Progenitor cell of endocrine pancreas (in vitro differentiated cells): ENCODE measurements around the gene LATS2. TPM values are rescaled to one million over a fixed set of nuclear protein-coding genes. Genes with fewer than 3 reads are reported as not detected.

ENCODE experiments used
- DNase-seq: peaks from one replicate; pipeline ENCODE4 v3.0.0; 2021; ENCODE audit warnings: low spot score; ENCODE audit not compliant: unreplicated experiment
- H3K27ac Mint-ChIP-seq: 2 replicates; pipeline ENCODE4 v1.8.0; 2021; ENCODE audit warnings: mild to moderate bottlenecking, moderate library complexity, mixed read lengths
- H3K27me3 Mint-ChIP-seq: 2 replicates; pipeline ENCODE4 v1.8.0; 2021; ENCODE audit warnings: mixed read lengths
- H3K36me3 Mint-ChIP-seq: 2 replicates; pipeline ENCODE4 v1.8.0; 2022; ENCODE audit warnings: mixed read lengths; ENCODE audit not compliant: insufficient read depth
- H3K4me1 Mint-ChIP-seq: 2 replicates; pipeline ENCODE4 v1.8.0; 2021; ENCODE audit warnings: low read depth, mixed read lengths
- H3K4me3 Mint-ChIP-seq: 2 replicates; pipeline ENCODE4 v1.8.0; 2021; ENCODE audit warnings: low read depth, mild to moderate bottlenecking, moderate library complexity, mixed read lengths
- H3K9me3 Mint-ChIP-seq: 2 replicates; pipeline ENCODE4 v1.8.0; 2021; ENCODE audit warnings: low read depth, mixed read lengths
- total RNA-seq: library from RNA; stranded (reverse); gene quantifications from 2 replicates; pipeline ENCODE4 v1.2.1, GENCODE V29; 2021
- TF ChIP-seq, protein P1 (sequence below): fragments of 200-600 bp; sonication (generic); IDR thresholded peaks from one replicate; pipeline ENCODE4 v1.5.0; 2021; ENCODE audit warnings: antibody characterized with exemption, mild to moderate bottlenecking; ENCODE audit not compliant: unreplicated experiment

LATS2 gene
- total RNA-seq, 1 donor from 2014 or later = 15.2 TPM

DNA sequence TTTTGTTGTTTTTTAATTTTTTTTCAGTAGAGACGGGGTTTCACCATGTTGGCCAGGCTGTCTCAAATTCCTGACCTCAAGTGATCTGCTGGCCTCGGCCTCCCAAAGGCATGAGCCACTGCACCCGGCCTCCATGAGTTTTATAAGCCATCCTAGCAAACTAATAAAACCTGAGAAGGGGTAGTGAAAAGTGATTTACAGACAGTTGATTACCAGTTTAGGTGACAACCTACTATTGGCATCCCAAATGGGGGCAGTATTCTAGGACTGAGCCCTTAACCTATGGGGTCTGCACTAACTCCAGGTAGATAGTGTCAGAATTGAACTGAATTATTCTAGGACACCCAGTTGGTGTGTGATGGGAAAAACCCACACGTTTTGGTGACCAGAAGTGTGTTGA lies 6.5 kb upstream of the LATS2 start:
- H3K36me3 Mint-ChIP-seq = no peaks in the 10 kb centered on the region
- H3K27me3 Mint-ChIP-seq = peaks cover 7% of the 10 kb centered on the region
- no peak overlapping the region for H3K4me3 Mint-ChIP-seq
- TF ChIP-seq, protein P1, sequence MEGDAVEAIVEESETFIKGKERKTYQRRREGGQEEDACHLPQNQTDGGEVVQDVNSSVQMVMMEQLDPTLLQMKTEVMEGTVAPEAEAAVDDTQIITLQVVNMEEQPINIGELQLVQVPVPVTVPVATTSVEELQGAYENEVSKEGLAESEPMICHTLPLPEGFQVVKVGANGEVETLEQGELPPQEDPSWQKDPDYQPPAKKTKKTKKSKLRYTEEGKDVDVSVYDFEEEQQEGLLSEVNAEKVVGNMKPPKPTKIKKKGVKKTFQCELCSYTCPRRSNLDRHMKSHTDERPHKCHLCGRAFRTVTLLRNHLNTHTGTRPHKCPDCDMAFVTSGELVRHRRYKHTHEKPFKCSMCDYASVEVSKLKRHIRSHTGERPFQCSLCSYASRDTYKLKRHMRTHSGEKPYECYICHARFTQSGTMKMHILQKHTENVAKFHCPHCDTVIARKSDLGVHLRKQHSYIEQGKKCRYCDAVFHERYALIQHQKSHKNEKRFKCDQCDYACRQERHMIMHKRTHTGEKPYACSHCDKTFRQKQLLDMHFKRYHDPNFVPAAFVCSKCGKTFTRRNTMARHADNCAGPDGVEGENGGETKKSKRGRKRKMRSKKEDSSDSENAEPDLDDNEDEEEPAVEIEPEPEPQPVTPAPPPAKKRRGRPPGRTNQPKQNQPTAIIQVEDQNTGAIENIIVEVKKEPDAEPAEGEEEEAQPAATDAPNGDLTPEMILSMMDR = no peak
- H3K27ac Mint-ChIP-seq = no peak overlapping the region
- H3K9me3 Mint-ChIP-seq = no peaks in the 10 kb centered on the region
- no peaks in the 10 kb centered on the region for H3K4me1 Mint-ChIP-seq
- DNase-seq = no peak

GRCh38 chr13:21066946-21067345 lies 5.6 kb upstream of the LATS2 start:
- no peak for DNase-seq
- TF ChIP-seq, protein P1 = no peak
- Mint-ChIP-seq H3K36me3 (no peaks in the 10 kb centered on the region), H3K9me3 (no peaks in the 10 kb centered on the region), H3K4me3 (no peak overlapping the region), H3K27ac (no peak overlapping the region), H3K4me1 (no peaks in the 10 kb centered on the region), H3K27me3 (peaks cover 5% of the 10 kb centered on the region)

- Mint-ChIP-seq H3K9me3 (no peaks in the 10 kb centered on the region), H3K4me3 (no peak overlapping the region), H3K36me3 (no peaks in the 10 kb centered on the region), H3K4me1 (peaks cover 1% of the 10 kb centered on the region), H3K27ac (no peak overlapping the region), H3K27me3 (no peaks in the 10 kb centered on the region)
- TF ChIP-seq, protein P1 = no peak
- no peak for DNase-seq
These were observed 4.3 kb upstream of the LATS2 start for GRCh38 chr13:21065686-21066085.

- Mint-ChIP-seq H3K4me1 (peaks cover 1% of the 10 kb centered on the region), H3K27ac (no peak overlapping the region), H3K4me3 (no peak overlapping the region), H3K9me3 (no peaks in the 10 kb centered on the region), H3K36me3 (no peaks in the 10 kb centered on the region), H3K27me3 (no peaks in the 10 kb centered on the region)
- no peak for DNase-seq
- TF ChIP-seq, protein P1 = no peak
These were observed 1.6 kb upstream of the LATS2 start for GRCh38 chr13:21063031-21063430.

DNA sequence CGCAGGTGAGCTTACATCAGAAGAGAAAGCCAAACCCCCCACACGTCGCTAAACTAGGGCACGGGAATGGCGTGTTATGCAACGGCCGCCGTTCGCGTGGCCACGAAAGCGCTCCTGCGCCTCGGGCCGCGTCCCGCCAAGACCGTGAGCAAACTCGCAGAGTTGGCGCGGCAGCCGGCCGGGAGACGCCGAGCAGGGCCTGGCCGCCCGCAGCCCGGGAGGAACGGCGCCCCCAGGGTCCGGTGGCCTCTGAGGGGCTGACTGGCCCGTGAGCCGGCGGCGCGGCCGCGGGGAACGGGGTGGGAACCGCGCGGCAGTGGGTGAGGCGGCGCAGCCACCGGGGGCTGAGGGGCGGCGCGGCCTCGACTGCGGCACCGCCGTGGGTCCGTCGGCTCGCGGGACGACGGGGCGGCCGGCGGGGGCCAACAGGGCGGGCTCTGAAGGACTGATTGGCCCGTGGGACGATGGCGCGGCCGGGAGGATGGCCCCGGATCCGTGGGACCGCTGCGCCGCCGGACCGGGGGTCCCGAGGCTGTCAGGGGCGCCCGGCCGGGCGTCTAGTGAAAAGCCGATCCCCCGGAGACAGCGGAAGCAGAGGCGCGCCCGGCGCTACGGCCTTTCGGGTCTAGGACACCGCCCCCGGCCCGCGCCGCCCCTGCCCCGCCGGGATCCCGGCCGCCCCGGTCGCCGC lies 903 bp downstream of the LATS2 start:
- H3K4me1 Mint-ChIP-seq = peaks cover 1% of the 10 kb centered on the region
- H3K4me3 Mint-ChIP-seq = peak overlapping the region; percentile 76
- no peaks in the 10 kb centered on the region for H3K9me3 Mint-ChIP-seq
- TF ChIP-seq, protein P1 = no peak
- H3K27ac Mint-ChIP-seq = peak overlapping the region; percentile 91
- H3K36me3 Mint-ChIP-seq = no peaks in the 10 kb centered on the region
- DNase-seq = peak; percentile 39
- no peaks in the 10 kb centered on the region for H3K27me3 Mint-ChIP-seq
